HepG2 (cell line): Measurements from ENCODE around the gene PCSK2. TPM values are rescaled to one million over a fixed set of nuclear protein-coding genes. Genes with fewer than 3 reads are reported as not detected.

ENCODE experiments used
- ATAC-seq: fragments of 200-7000 bp; cut with Tn5 transposase; 3 replicates; pipeline ENCODE4 v1.9.1; 2020; ENCODE audit warnings: mild to moderate bottlenecking, moderate library complexity
- BruUV-seq: library from RNA; stranded (reverse); fragments of 400-500 nt; replicated peaks from 2 replicates; lab custom pipeline; 2021; lab: Mats Ljungman, UMichigan
- CTCF ChIA-PET: fragments of 300-600 bp; formaldehyde crosslinking; extraction: SDS; loops from one replicate; lab custom pipeline; 2021; ENCODE audit warnings: low total read pairs, inconsistent platforms, low intra/inter-chr PET ratio; lab: Yijun Ruan, JAX
- POLR2A ChIA-PET: fragments of 350-600 bp; sonication (Branson Sonifier 250); formaldehyde crosslinking; loops from one replicate; lab custom pipeline; 2020; ENCODE audit warnings: antibody characterized with exemption, inconsistent platforms; lab: Yijun Ruan, JAX
- DNase-seq: peaks from one replicate; pipeline ENCODE4 v3.0.0-alpha.2; 2015; ENCODE audit warnings: low spot score
- FAIRE-seq: peaks from 3 replicates; lab custom pipeline; 2011; peaks lifted over from hg19 to GRCh38; lab: Jason Lieb, UNC
- H2AFZ ChIP-seq: one replicate; pipeline ENCODE4 v1.6.1; 2011; ENCODE audit warnings: low read length, inconsistent platforms
- H3K27ac ChIP-seq: fragments of 300-600 bp; 3 replicates; pipeline ENCODE4 v1.8.0; 2011; ENCODE audit warnings: mixed run types, mild to moderate bottlenecking, mixed read lengths, low read length, inconsistent platforms; ENCODE audit not compliant: insufficient read depth; ENCODE audit errors: extremely low read length
- H3K27me3 ChIP-seq, 2 experiments: fragments of 200-600 bp in 1 of 2; 2 replicates in 1 of 2; 3 replicates in 1 of 2; pipeline versions ENCODE4 v1.6.0 to v1.8.0; 2011; ENCODE audit warnings: low read length in 2 of 2, mild to moderate bottlenecking in 2 of 2, moderate library complexity in 2 of 2, inconsistent platforms in 1 of 2; ENCODE audit not compliant: insufficient read depth in 2 of 2, control insufficient read depth in 1 of 2
- H3K36me3 ChIP-seq, 2 experiments: fragments of 200-600 bp in 1 of 2; replicated peaks in 1 of 2; 2 replicates in 1 of 2; 3 replicates in 1 of 2; pipeline versions ENCODE4 v1.5.1 to v1.8.0; 2011; ENCODE audit warnings: low read length in 2 of 2, inconsistent platforms in 1 of 2; ENCODE audit not compliant: insufficient read depth in 2 of 2, control insufficient read depth in 1 of 2
- H3K4me1 ChIP-seq: 2 replicates; pipeline ENCODE4 v1.5.1; 2012; ENCODE audit warnings: low read length, inconsistent platforms; ENCODE audit not compliant: insufficient read depth
- H3K4me2 ChIP-seq: 2 replicates; pipeline ENCODE4 v1.6.0; 2011; ENCODE audit warnings: low read depth, low read length, inconsistent platforms
- H3K4me3 ChIP-seq, 3 experiments: fragments of 200-600 bp in 1 of 3; sonication (generic), shearing (Covaris generic) in 1 of 3; replicated peaks in 1 of 3; 2 replicates each; pipeline ENCODE4 v1.5.1; 2011 to 2016; ENCODE audit warnings: low read length in 3 of 3, inconsistent platforms in 2 of 3, low read depth in 2 of 3, mild to moderate bottlenecking in 2 of 3, control low read depth in 1 of 3, mixed read lengths in 1 of 3; ENCODE audit not compliant: insufficient read depth in 1 of 3
- H3K79me2 ChIP-seq: one replicate; pipeline ENCODE4 v1.6.1; 2011; ENCODE audit warnings: low read length, inconsistent platforms; ENCODE audit not compliant: insufficient read depth
- H3K9ac ChIP-seq: 2 replicates; pipeline ENCODE4 v1.6.0; 2011; ENCODE audit warnings: mild to moderate bottlenecking, low read depth, low read length, inconsistent platforms; ENCODE audit not compliant: insufficient read depth
- H3K9me3 ChIP-seq: 2 replicates; pipeline ENCODE4 v1.5.1; 2012; ENCODE audit warnings: mild to moderate bottlenecking, low read length
- H4K20me1 ChIP-seq: 2 replicates; pipeline ENCODE4 v1.6.0; 2011; ENCODE audit warnings: inconsistent platforms, mild to moderate bottlenecking, low read length, moderate library complexity; ENCODE audit not compliant: insufficient read depth
- BRD4 ChIP-seq: sonication (generic); formaldehyde crosslinking; IDR thresholded peaks from 2 replicates; pipeline ENCODE4 v1.4.0; 2020; ENCODE audit warnings: missing genetic modification reagents
- CEBPZ ChIP-seq: IDR thresholded peaks from 2 replicates; pipeline ENCODE4 v1.6.1; 2012; ENCODE audit warnings: low read length, improper control_type of control experiment
- DBP ChIP-seq: sonication (generic); formaldehyde crosslinking; IDR thresholded peaks from 2 replicates; pipeline ENCODE4 v1.4.0; 2020; ENCODE audit warnings: missing genetic modification reagents; ENCODE audit errors: not compliant biosample characterization
- EZH2 ChIP-seq: conservative IDR thresholded peaks from 2 replicates; pipeline ENCODE4 v1.6.1; 2012; ENCODE audit warnings: mild to moderate bottlenecking, low read depth, low read length, moderate library complexity
- HNF4A ChIP-seq: sonication (generic); formaldehyde crosslinking; IDR thresholded peaks from 2 replicates; pipeline ENCODE4 v1.4.0; 2020; ENCODE audit warnings: missing genetic modification reagents
- ISL2 ChIP-seq: sonication (generic); formaldehyde crosslinking; IDR thresholded peaks from 2 replicates; pipeline ENCODE4 v1.5.0; 2020; ENCODE audit warnings: missing genetic modification reagents
- JUNB ChIP-seq: sonication (generic); formaldehyde crosslinking; IDR thresholded peaks from 2 replicates; pipeline ENCODE4 v1.8.0; 2022; ENCODE audit warnings: missing genetic modification reagents, mild to moderate bottlenecking, borderline replicate concordance
- KDM4B ChIP-seq: sonication (generic); formaldehyde crosslinking; IDR thresholded peaks from 2 replicates; pipeline ENCODE4 v1.4.0; 2020; ENCODE audit warnings: missing genetic modification reagents
- MAFK ChIP-seq, 2 experiments: IDR thresholded peaks in 1 of 2; conservative IDR thresholded peaks in 1 of 2; 2 replicates each; pipeline ENCODE4 v1.6.1; 2011; ENCODE audit warnings: improper control_type of control experiment in 2 of 2, low read length in 2 of 2
- NFYB ChIP-seq: sonication (generic); formaldehyde crosslinking; IDR thresholded peaks from 2 replicates; pipeline ENCODE4 v1.4.0; 2020; ENCODE audit warnings: missing genetic modification reagents
- NFYC ChIP-seq: IDR thresholded peaks from 2 replicates; pipeline ENCODE4 v1.6.1; 2016; ENCODE audit warnings: missing genetic modification reagents, missing compliant biosample characterization
- ONECUT2 ChIP-seq: sonication (generic); formaldehyde crosslinking; IDR thresholded peaks from 2 replicates; pipeline ENCODE4 v1.4.0; 2020; ENCODE audit warnings: missing genetic modification reagents
- POLR2AphosphoS5 ChIP-seq: IDR thresholded peaks from 2 replicates; pipeline ENCODE4 v1.6.1; 2012; ENCODE audit warnings: low read depth, low read length
- RAD51 ChIP-seq: fragments of 450-650 bp; IDR thresholded peaks from 2 replicates; pipeline ENCODE4 v1.6.1; 2016; ENCODE audit warnings: borderline replicate concordance
- REL ChIP-seq: sonication (generic); formaldehyde crosslinking; conservative IDR thresholded peaks from 2 replicates; pipeline ENCODE4 v1.8.0; 2022; ENCODE audit warnings: mild to moderate bottlenecking, missing genetic modification reagents, moderate library complexity
- SALL2 ChIP-seq: sonication (generic); formaldehyde crosslinking; IDR thresholded peaks from 2 replicates; pipeline ENCODE4 v1.8.1; 2023; ENCODE audit warnings: mild to moderate bottlenecking, missing genetic modification reagents, inconsistent platforms
- ZFYVE20 ChIP-seq: sonication (generic); formaldehyde crosslinking; IDR thresholded peaks from 2 replicates; pipeline ENCODE4 v1.8.0; 2023; ENCODE audit warnings: low read depth, mild to moderate bottlenecking, moderate library complexity, missing genetic modification reagents, borderline replicate concordance
- ZNF256 ChIP-seq: sonication (generic); formaldehyde crosslinking; conservative IDR thresholded peaks from 2 replicates; pipeline ENCODE4 v1.4.0; 2020; ENCODE audit warnings: missing genetic modification reagents
- ZNF33A ChIP-seq: sonication (generic); formaldehyde crosslinking; IDR thresholded peaks from 2 replicates; pipeline ENCODE4 v1.5.1; 2020; ENCODE audit warnings: missing genetic modification reagents, mild to moderate bottlenecking, moderate library complexity, borderline replicate concordance
- ZSCAN29 ChIP-seq: sonication (generic); formaldehyde crosslinking; conservative IDR thresholded peaks from 2 replicates; pipeline ENCODE4 v1.4.0; 2020; ENCODE audit warnings: mild to moderate bottlenecking, missing genetic modification reagents
- WGBS: methylation state at CpG from one replicate; pipeline ENCODE4 v1.1.6; 2017; ENCODE audit warnings: low lambda C conversion rate; 5-methylcytosine and 5-hydroxymethylcytosine counted together
- in situ Hi-C: cut with HindIII; loops from 2 replicates; pipeline ENCODE4 v1.10.0; 2017; ENCODE audit warnings: low pct_unique_long_range_greater_than_20kb; ENCODE audit not compliant: extremely low pct_ligation_motif_present
- intact Hi-C: fragments of 100-400 bp; cut with micrococcal nuclease; formaldehyde crosslinking; loops from one replicate; pipeline ENCODE4 v1.10.0; 2022; ENCODE audit not compliant: unreplicated experiment
- polyA plus RNA-seq, 8 experiments: library from polyadenylated mRNA; depleted of rRNA in 3 of 8; stranded (reverse) in 7 of 8; unstranded in 1 of 8; fragments of >200 nt; fragmentation: Illumina TruSeq in 4 of 8; extraction: Trizol in 4 of 8; gene quantifications; 2 replicates each; pipeline versions ENCODE4 v1.2.1 to v1.2.3, GENCODE V29; 2011 to 2016; ENCODE audit warnings: low read depth in 4 of 8, missing spikeins in 1 of 8, mixed read lengths in 1 of 8; ENCODE audit not compliant: insufficient read depth in 1 of 8
- total RNA-seq, 5 experiments: library from RNA; depleted of rRNA; stranded (reverse); fragments of >200 nt; fragmentation: Illumina TruSeq; extraction: Trizol; gene quantifications; 2 replicates each; pipeline ENCODE4 v1.2.3, GENCODE V29; 2016; ENCODE audit warnings: low read depth in 1 of 5

Gene PCSK2
- total and polyA plus RNA-seq, 2 of the 13 experiments (the other 11 are each of a cell fraction or from before 2014, with no cell fraction given): not detected

GRCh38 chr20:17500826-17501225 is 274.0 kb downstream of the PCSK2 start:
- no peaks in the 10 kb centered on the region for H3K36me3 ChIP-seq
- FAIRE-seq (no peak), ATAC-seq (no peak), DNase-seq (no peak)
- in situ Hi-C loops (loop anchor here (25.0 kb wide), 1 partner anchor 786 kb away; the partner anchor contains the start of gene ZNF133), intact Hi-C loops (no loop called here)
- no peak overlapping the region for H2AFZ ChIP-seq
- H3K4me1 ChIP-seq: peaks cover 16% of the 10 kb centered on the region
- TF ChIP-seq ZSCAN29 (CRISPR knock-in tag): no peak
- no peak for TF ChIP-seq POLR2AphosphoS5
- no peak for TF ChIP-seq ZNF33A
- TF ChIP-seq ONECUT2 (CRISPR knock-in tag): no peak
- TF ChIP-seq CEBPZ: no peak
- no peak for TF ChIP-seq NFYC (CRISPR knock-in tag)
- TF ChIP-seq MAFK (conservative IDR thresholded peaks at IDR 0.05 in 1 of 2, IDR thresholded peaks at IDR 0.05 in 1 of 2; ENCODE audit: low read length in 2 of 2): no peak
- TF ChIP-seq REL (CRISPR knock-in tag): no peak
- no peak for TF ChIP-seq ZFYVE20 (CRISPR knock-in tag)
- TF ChIP-seq BRD4 (CRISPR knock-in tag): no peak
- no peak for TF ChIP-seq SALL2
- TF ChIP-seq HNF4A (CRISPR knock-in tag): no peak
- no peak for TF ChIP-seq RAD51
- TF ChIP-seq KDM4B: no peak
- no peak for TF ChIP-seq ISL2 (CRISPR knock-in tag)
- no peak for TF ChIP-seq ZNF256 (CRISPR knock-in tag)
- TF ChIP-seq JUNB (CRISPR knock-in tag): no peak
- TF ChIP-seq EZH2: no peak
- TF ChIP-seq NFYB (CRISPR knock-in tag): no peak
- no peak for TF ChIP-seq DBP (CRISPR knock-in tag)
- ChIA-PET CTCF (no interaction called here), POLR2A (no interaction called here)
- H3K4me2 ChIP-seq: no peak overlapping the region
- H3K79me2 ChIP-seq: no peaks in the 10 kb centered on the region
- no peak overlapping the region for H3K4me3 ChIP-seq
- no TSS peak for BruUV-seq
- no peaks in the 10 kb centered on the region for H4K20me1 ChIP-seq
- no peak overlapping the region for H3K9ac ChIP-seq
- WGBS: 49% methylated on average over 7 of the region's 7 CpGs
- H3K27ac ChIP-seq: no peak overlapping the region
- no peaks in the 10 kb centered on the region for H3K9me3 ChIP-seq
- peaks cover 1 to 61% of the 10 kb centered on the region in 2 experiments; a peak in 4 of 5 replicates for H3K27me3 ChIP-seq
